BLaER1 treated with 17β-estradiol and CSF1 and Interleukin-3, amounts not matched to agents 10 nM and 100 nM (cell line): ENCODE data around the gene CCND1.

ENCODE experiments used
- H3K27ac ChIP-seq, 11 experiments: shearing (Covaris generic); formaldehyde crosslinking; 2 replicates each; pipeline ENCODE4 v1.8.1; 2022
- H3K27me3 ChIP-seq, 11 experiments: shearing (Covaris generic); formaldehyde crosslinking; 2 replicates each; pipeline ENCODE4 v1.8.1; 2022
- H3K36me3 ChIP-seq, 11 experiments: shearing (Covaris generic); formaldehyde crosslinking; 2 replicates each; pipeline ENCODE4 v1.8.1; 2022
- H3K4me1 ChIP-seq, 10 experiments: shearing (Covaris generic); formaldehyde crosslinking; 2 replicates each; pipeline ENCODE4 v1.8.1; 2022
- H3K4me2 ChIP-seq, 11 experiments: shearing (Covaris generic); formaldehyde crosslinking; 2 replicates each; pipeline ENCODE4 v1.8.1; 2022
- H3K4me3 ChIP-seq, 10 experiments: shearing (Covaris generic); formaldehyde crosslinking; 2 replicates each; pipeline ENCODE4 v1.8.1; 2022
- H3K9ac ChIP-seq, 11 experiments: shearing (Covaris generic); formaldehyde crosslinking; 2 replicates each; pipeline ENCODE4 v1.8.1; 2022
- H3K9me3 ChIP-seq, 11 experiments: shearing (Covaris generic); formaldehyde crosslinking; replicated peaks in 1 of 11; 2 replicates each; pipeline ENCODE4 v1.8.1; 2022
- H4K20me1 ChIP-seq, 11 experiments: shearing (Covaris generic); formaldehyde crosslinking; 2 replicates each; pipeline ENCODE4 v1.8.1; 2022
- Cebpa-rat ChIP-seq, 11 experiments: shearing (Covaris generic); IDR thresholded peaks; 2 replicates each; pipeline ENCODE4 v1.8.1; 2022

Gene CCND1

DNA sequence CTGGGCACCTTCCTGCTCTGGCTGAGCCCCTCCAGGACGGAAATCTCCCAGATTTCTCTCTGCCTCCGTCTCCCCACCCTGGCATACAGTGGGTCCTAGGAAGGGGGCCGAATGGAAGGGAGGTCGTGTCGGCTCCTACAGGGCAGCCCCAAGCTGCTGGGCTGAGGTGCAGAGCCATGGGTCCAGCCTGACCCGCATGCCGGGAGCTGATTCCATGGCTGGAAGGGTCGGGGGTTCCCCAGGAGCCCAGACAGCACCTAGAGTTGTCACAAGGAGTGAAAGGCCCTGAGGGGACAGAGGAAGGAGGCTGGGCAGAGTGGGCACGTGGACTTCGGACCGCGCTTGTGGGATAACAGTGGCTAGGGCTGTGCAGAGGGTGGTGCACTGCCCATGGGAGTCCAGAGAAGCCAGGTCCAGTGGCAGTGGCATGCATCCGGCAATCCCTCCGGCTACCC, 16.5 kb downstream of the CCND1 start:
- peaks cover 12 to 21% (median 15%) of the 10 kb centered on the region in 10 experiments for H3K4me1 ChIP-seq
- TF ChIP-seq Cebpa-rat (IDR thresholded peaks at IDR 0.05): no peak
- H3K27ac ChIP-seq: no peak overlapping the region
- H3K27me3 ChIP-seq: no peaks in the 10 kb centered on the region
- peaks cover 6 to 50% (median 15%) of the 10 kb centered on the region in 11 experiments; a peak in 16 of 22 replicates for H4K20me1 ChIP-seq
- H3K9me3 ChIP-seq: no peaks in the 10 kb centered on the region
- peaks cover 0 to 8% (median 0%) of the 10 kb centered on the region in 11 experiments; a peak in 5 of 22 replicates for H3K36me3 ChIP-seq
- no peak overlapping the region for H3K9ac ChIP-seq
- no peak overlapping the region for H3K4me2 ChIP-seq
- no peak overlapping the region for H3K4me3 ChIP-seq

DNA sequence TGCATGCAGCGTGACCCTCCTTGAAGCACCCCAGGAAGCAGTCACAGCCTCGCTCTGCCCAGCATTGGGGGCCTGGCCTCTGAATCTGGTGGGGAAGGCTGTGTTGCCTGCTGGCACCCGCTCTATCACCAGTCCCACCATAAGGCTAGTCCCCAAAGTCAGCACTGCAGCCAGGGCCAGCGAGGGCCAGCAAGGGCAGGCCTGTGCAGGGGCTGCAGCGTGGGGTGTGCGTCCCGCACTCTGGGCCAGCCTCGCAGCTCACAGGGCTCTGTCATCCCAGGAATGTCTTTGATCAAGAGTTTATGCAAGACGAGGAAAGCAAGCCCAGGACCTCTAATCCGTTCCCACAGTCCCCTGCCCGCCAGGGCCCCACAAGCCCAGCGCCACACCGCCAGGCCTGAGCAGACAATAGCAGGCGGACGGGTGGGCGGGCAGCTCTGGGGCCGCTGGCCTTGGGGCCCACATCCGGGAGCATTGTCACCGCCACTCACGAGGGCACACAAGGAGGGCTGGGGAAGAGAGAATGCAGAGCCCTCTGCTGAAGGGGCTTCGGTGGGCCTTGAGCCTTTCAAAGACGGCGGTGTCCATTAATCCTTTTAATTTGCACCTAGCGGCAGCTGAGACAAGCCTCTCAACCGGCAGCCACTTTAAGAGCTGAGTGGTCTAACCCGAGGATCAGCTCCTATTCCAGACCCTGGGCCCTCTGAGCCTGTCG, 17.1 kb downstream of the CCND1 start:
- H3K4me1 ChIP-seq: peaks cover 16 to 27% (median 20%) of the 10 kb centered on the region in 10 experiments
- TF ChIP-seq Cebpa-rat (IDR thresholded peaks at IDR 0.05): no peak
- no peak overlapping the region for H3K4me2 ChIP-seq
- H3K27me3 ChIP-seq: no peaks in the 10 kb centered on the region
- peaks cover 12 to 56% (median 21%) of the 10 kb centered on the region in 11 experiments; a peak in 19 of 22 replicates for H4K20me1 ChIP-seq
- H3K9ac ChIP-seq: no peak overlapping the region
- H3K27ac ChIP-seq: no peak overlapping the region
- no peaks in the 10 kb centered on the region for H3K9me3 ChIP-seq
- peaks cover 0 to 9% (median 0%) of the 10 kb centered on the region in 11 experiments; a peak in 5 of 22 replicates for H3K36me3 ChIP-seq
- H3K4me3 ChIP-seq: no peak overlapping the region

DNA sequence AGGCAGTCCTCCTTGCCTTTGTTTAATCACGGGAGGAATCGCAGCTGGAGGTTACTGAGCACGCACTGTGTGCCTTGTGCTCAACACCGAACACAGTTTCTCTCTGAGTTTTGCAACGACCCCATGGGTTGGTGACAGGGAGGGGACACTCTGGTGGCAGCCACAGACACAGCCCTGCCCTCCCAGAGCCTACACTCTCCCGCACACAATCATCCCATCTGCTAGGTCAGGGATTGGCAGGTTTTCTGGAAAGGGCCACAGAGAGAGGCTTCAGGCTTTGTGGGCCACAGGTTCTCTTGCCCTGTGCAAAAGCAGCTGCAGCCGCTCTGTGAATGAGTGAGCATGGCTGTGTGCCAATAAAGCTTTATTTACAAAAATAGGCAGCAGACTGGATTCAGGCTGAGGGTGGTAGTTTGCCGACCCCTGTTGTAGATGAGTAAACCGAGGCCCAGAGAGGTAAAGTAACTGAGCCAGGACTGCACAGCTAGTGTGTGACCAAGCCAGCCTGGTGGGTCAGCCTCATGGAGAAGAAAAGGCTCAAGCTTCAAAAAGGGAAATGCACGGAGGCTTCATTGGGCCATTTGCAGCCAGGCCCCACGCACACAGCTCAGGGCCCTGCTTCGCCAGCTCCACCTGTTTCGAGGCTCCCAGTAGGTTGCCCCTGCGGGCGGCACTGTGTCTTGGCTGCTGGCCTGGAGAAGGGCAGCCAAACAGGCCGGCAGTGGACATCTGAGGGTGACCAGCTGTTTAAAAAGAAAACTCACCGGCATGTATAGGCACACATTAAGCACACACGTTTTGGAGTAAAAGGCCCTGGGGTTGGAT, 17.9 kb downstream of the CCND1 start:
- H3K27me3 ChIP-seq: no peaks in the 10 kb centered on the region
- peaks cover 16 to 64% (median 28%) of the 10 kb centered on the region in 11 experiments; a peak in 19 of 22 replicates for H4K20me1 ChIP-seq
- H3K4me2 ChIP-seq: no peak overlapping the region
- peaks cover 16 to 35% (median 27%) of the 10 kb centered on the region in 10 experiments for H3K4me1 ChIP-seq
- no peak overlapping the region for H3K9ac ChIP-seq
- peaks cover 0 to 16% (median 4%) of the 10 kb centered on the region in 11 experiments; a peak in 10 of 22 replicates for H3K36me3 ChIP-seq
- no peaks in the 10 kb centered on the region for H3K9me3 ChIP-seq
- no peak overlapping the region for H3K4me3 ChIP-seq
- no peak overlapping the region for H3K27ac ChIP-seq
- TF ChIP-seq Cebpa-rat (IDR thresholded peaks at IDR 0.05): no peak

DNA sequence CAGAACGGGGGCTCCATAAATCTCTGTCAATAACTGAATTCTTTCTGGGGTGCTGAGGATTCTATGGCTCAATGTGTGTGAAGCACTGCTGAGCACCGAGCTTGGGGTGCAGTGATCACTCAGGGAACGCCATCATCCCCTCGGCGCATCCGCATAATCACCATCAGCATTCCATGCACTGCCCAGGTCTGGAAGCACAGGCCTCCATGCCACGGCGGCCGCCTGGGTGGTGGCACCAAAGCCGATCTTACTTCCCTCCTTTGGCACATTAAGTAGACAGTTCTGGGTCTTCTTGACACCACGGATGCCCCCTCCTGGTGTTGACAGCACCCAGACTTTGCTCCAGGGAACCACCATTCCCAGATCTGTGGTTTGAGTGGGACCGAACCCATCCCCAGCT, 18.6 kb downstream of the CCND1 start:
- Histone ChIP-seq H3K4me3 (no peak overlapping the region), H3K27me3 (no peaks in the 10 kb centered on the region), H3K27ac (no peak overlapping the region), H3K4me2 (no peak overlapping the region), H4K20me1 (peaks cover 24 to 70% (median 36%) of the 10 kb centered on the region in 11 experiments; a peak in 20 of 22 replicates), H3K36me3 (peaks cover 5 to 24% (median 11%) of the 10 kb centered on the region in 11 experiments; a peak in 18 of 22 replicates), H3K4me1 (peaks cover 16 to 41% (median 35%) of the 10 kb centered on the region in 10 experiments), H3K9ac (no peak overlapping the region), H3K9me3 (no peaks in the 10 kb centered on the region)
- no peak for TF ChIP-seq Cebpa-rat (IDR thresholded peaks at IDR 0.05)

DNA sequence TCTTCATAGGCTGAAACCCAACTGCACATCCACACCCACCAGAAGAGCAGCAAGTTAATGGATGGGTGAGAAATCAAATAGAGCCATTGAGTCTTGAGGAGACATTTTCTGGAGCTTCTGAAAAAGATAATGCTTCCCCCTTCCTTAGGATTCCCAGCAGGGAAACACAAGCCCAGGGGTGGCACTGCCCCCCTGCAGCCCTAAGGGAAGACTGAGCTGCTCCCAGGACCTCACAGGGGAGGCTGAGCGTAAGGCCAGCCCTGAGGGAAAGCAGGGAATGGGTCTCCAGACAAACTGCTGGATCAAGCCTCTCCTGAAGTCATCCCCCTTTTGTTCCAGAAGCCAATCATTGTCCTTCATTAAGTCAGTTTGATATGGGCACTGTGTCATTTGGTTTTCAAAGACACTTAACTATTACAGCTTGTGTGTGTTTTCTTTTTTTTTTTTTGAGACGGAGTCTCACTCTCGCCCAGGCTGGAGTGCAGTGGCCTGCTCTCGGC, 19.1 kb downstream of the CCND1 start:
- H3K27ac ChIP-seq: no peak overlapping the region
- peaks cover 28 to 70% (median 41%) of the 10 kb centered on the region in 11 experiments; a peak in 20 of 22 replicates for H4K20me1 ChIP-seq
- no peak overlapping the region for H3K9ac ChIP-seq
- H3K36me3 ChIP-seq: peaks cover 6 to 28% (median 13%) of the 10 kb centered on the region in 11 experiments; a peak in 20 of 22 replicates
- no peak overlapping the region for H3K4me3 ChIP-seq
- H3K4me2 ChIP-seq: no peak overlapping the region
- H3K9me3 ChIP-seq: no peaks in the 10 kb centered on the region
- H3K27me3 ChIP-seq: no peaks in the 10 kb centered on the region
- H3K4me1 ChIP-seq: peaks cover 16 to 43% (median 39%) of the 10 kb centered on the region in 10 experiments
- no peak for TF ChIP-seq Cebpa-rat (IDR thresholded peaks at IDR 0.05)

DNA sequence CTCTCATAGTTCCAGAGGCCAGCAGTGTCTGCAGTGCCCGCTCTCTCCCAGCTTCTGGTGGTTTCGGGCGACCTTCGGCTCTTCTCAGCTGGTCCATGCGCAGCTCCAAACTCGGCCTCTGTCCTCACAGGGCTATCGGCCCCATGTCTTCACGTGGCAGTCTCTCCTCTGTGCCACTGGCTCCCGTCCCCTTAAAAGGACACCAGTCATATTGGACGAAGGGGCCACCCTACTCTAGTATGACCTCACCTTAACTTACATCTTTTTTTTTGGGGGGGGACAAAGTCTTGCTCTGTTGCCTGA, 20.4 kb downstream of the CCND1 start:
- H3K9ac ChIP-seq: no peak overlapping the region; a peak in 1 of 22 replicates
- peak overlapping the region; percentile 59 to 91 (median 73); a peak in 18 of 22 replicates for H3K4me2 ChIP-seq
- no peak overlapping the region for H3K27ac ChIP-seq
- no peaks in the 10 kb centered on the region for H3K9me3 ChIP-seq
- no peaks in the 10 kb centered on the region for H3K27me3 ChIP-seq
- peaks cover 31 to 76% (median 52%) of the 10 kb centered on the region in 11 experiments; a peak in 21 of 22 replicates for H4K20me1 ChIP-seq
- no peak for TF ChIP-seq Cebpa-rat (IDR thresholded peaks at IDR 0.05)
- H3K4me3 ChIP-seq: no peak overlapping the region
- H3K36me3 ChIP-seq: peaks cover 6 to 42% (median 22%) of the 10 kb centered on the region in 11 experiments; a peak in 20 of 22 replicates
- peaks cover 16 to 50% (median 44%) of the 10 kb centered on the region in 10 experiments for H3K4me1 ChIP-seq

DNA sequence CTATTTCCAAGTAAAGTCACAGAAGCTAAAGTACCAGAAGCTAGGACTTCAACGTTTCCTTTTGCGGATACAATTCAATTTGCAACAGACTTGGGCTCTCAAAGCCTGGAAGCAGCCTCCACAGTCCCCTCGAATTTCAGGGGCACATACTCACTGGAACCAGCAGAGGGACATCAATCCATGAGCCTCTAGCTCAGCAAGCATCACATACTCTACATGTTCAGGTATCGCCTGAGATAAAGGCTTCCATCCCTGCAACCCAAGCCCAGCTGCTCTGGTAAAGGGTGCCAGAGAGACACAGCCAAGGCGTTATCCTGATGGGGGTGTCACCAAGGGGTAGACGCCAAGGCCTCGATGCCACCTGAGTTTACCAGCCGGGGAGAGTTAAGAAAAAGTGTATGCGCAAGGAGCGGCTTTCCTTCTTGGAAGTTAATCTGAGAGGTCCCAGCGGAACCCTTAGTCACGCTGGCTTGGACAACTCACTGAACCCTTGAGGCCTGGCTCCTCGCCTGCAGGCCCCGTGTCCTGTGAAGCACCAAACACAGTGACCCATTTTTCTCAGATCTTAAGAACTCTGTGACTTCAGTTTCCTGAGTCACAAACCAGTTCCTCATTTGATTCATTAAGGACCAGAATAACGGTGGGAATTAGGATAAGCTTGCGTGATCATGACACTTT, 21.2 kb downstream of the CCND1 start:
- H3K36me3 ChIP-seq: peaks cover 6 to 50% (median 30%) of the 10 kb centered on the region in 11 experiments; a peak in 20 of 22 replicates
- H3K9ac ChIP-seq: peak overlapping the region in 4 of 11 experiments; percentile 6 to 65 (median 26); a peak in 4 of 22 replicates
- H3K4me2 ChIP-seq: peak overlapping the region; percentile 59 to 91 (median 73)
- peaks cover 16 to 50% (median 44%) of the 10 kb centered on the region in 10 experiments for H3K4me1 ChIP-seq
- H3K27ac ChIP-seq: 0 out of 22 replicates have a peak overlapping the region, but pooled peaks of 3 of the 11 experiments have one; percentile 1 to 27 (median 1)
- peaks cover 31 to 78% (median 53%) of the 10 kb centered on the region in 11 experiments; a peak in 21 of 22 replicates for H4K20me1 ChIP-seq
- H3K4me3 ChIP-seq: no peak overlapping the region
- no peaks in the 10 kb centered on the region for H3K27me3 ChIP-seq
- no peaks in the 10 kb centered on the region for H3K9me3 ChIP-seq
- no peak for TF ChIP-seq Cebpa-rat (IDR thresholded peaks at IDR 0.05)

DNA sequence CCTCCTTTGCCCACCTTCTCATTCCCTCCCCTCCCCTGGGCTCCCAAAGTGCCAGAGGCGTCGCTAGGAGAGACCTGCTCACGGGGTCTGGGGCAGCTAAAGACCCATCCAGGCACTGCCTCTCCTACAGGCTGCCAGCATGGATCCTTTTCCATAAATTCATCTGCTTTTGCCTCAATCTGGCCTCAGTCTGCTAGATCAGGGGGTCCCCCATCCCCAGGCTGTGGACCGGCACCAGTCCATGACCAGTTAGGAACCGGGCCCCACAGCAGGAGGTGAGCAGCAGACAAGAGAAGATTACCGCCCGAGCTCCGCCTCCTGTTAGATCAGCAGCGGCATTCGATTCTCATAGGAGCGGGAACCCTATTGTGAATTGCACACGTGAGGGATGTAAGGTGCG, 21.9 kb downstream of the CCND1 start:
- Histone ChIP-seq H3K9ac (0 out of 22 replicates have a peak overlapping the region, but pooled peaks of 2 of the 11 experiments have one; percentile 5 to 65), H3K27me3 (no peaks in the 10 kb centered on the region), H3K4me2 (peak overlapping the region; percentile 59 to 91 (median 73); a peak in 21 of 22 replicates), H4K20me1 (peaks cover 31 to 80% (median 58%) of the 10 kb centered on the region in 11 experiments; a peak in 21 of 22 replicates), H3K27ac (peak overlapping the region in 1 of 11 experiments; percentile 1; a peak in 1 of 22 replicates), H3K9me3 (no peaks in the 10 kb centered on the region), H3K4me1 (peaks cover 16 to 51% (median 47%) of the 10 kb centered on the region in 10 experiments), H3K4me3 (no peak overlapping the region), H3K36me3 (peaks cover 10 to 56% (median 36%) of the 10 kb centered on the region in 11 experiments; a peak in 20 of 22 replicates)
- TF ChIP-seq Cebpa-rat (IDR thresholded peaks at IDR 0.05): no peak
